K562 (cell line): ENCODE measurements around the gene FAM120AOS. TPM values are rescaled to one million over a fixed set of nuclear protein-coding genes. Genes with fewer than 3 reads are reported as not detected.

Experiments used
- ATAC-seq: fragments of 200-7000 bp; cut with Tn5 transposase; 3 replicates; pipeline ENCODE4 v1.9.1; 2020; ENCODE audit warnings: moderate library complexity
- BruUV-seq: library from RNA; stranded (reverse); fragments of 400-500 nt; replicated peaks from 2 replicates; lab custom pipeline; 2021; lab: Mats Ljungman, UMichigan
- CTCF ChIA-PET: fragments of 300-600 bp; formaldehyde crosslinking; extraction: SDS; loops from one replicate; lab custom pipeline; 2021; ENCODE audit warnings: low intra/inter-chr PET ratio; lab: Yijun Ruan, JAX
- POLR2A ChIA-PET: fragments of 300-600, 350-650 bp; sonication (Branson Sonifier 250); formaldehyde crosslinking; extraction: SDS; loops from one replicate; lab custom pipeline; 2021; ENCODE audit warnings: antibody characterized with exemption, inconsistent platforms; lab: Yijun Ruan, JAX
- DNase-seq, 4 experiments: peaks; one replicate each; pipeline versions ENCODE4 v3.0.0 to v3.0.0-alpha.2; 2011 to 2018; ENCODE audit warnings: low spot score in 3 of 4, mixed read lengths in 3 of 4; ENCODE audit errors: extremely low read depth in 1 of 4
- FAIRE-seq: peaks from 2 replicates; lab custom pipeline; 2011; peaks lifted over from hg19 to GRCh38; lab: Jason Lieb, UNC
- H2AFZ ChIP-seq: 2 replicates; pipeline ENCODE4 v1.6.0; 2011; ENCODE audit warnings: low read depth, low read length, control low read depth, inconsistent platforms
- H3K27ac ChIP-seq: fragments of 200-600 bp; 3 replicates; pipeline ENCODE4 v1.8.0; 2011; ENCODE audit warnings: low read depth, mild to moderate bottlenecking, control low read depth, inconsistent platforms, low read length, moderate library complexity, mixed read lengths; ENCODE audit errors: extremely low read depth
- H3K27me3 ChIP-seq, 2 experiments: fragments of 300-600 bp in 1 of 2; 2 replicates in 1 of 2; 3 replicates in 1 of 2; pipeline versions ENCODE4 v1.6.0 to v1.8.0; 2011; ENCODE audit warnings: inconsistent platforms in 2 of 2, low read length in 2 of 2, mild to moderate bottlenecking in 1 of 2, mixed read lengths in 1 of 2, moderate library complexity in 1 of 2; ENCODE audit not compliant: control insufficient read depth in 2 of 2, insufficient read depth in 2 of 2
- H3K36me3 ChIP-seq: fragments of 300-600 bp; 3 replicates; pipeline ENCODE4 v1.8.0; 2011; ENCODE audit warnings: mild to moderate bottlenecking, low read length, inconsistent platforms; ENCODE audit not compliant: control insufficient read depth, insufficient read depth
- H3K4me1 ChIP-seq, 2 experiments: fragments of 200-600 bp in 1 of 2; replicated peaks in 1 of 2; 2 replicates in 1 of 2; 3 replicates in 1 of 2; pipeline versions ENCODE4 v1.5.1 to v1.8.0; 2011; ENCODE audit warnings: inconsistent platforms in 2 of 2, low read length in 2 of 2, mild to moderate bottlenecking in 1 of 2, mixed read lengths in 1 of 2, moderate library complexity in 1 of 2; ENCODE audit not compliant: control insufficient read depth in 2 of 2, insufficient read depth in 2 of 2
- H3K4me2 ChIP-seq: 2 replicates; pipeline ENCODE4 v1.6.1; 2011; ENCODE audit warnings: low read length, control low read depth, inconsistent platforms, mixed read lengths; ENCODE audit not compliant: insufficient read depth
- H3K4me3 ChIP-seq: fragments of 200-600 bp; sonication (generic), shearing (Covaris generic); 2 replicates; pipeline ENCODE4 v1.5.1; 2016; ENCODE audit warnings: control low read depth, inconsistent platforms
- H3K79me2 ChIP-seq: fragments of 200-600 bp; 3 replicates; pipeline ENCODE4 v1.8.0; 2011; ENCODE audit warnings: low read length, inconsistent platforms; ENCODE audit not compliant: control insufficient read depth, insufficient read depth
- H3K9ac ChIP-seq, 2 experiments: 2 replicates each; pipeline versions ENCODE4 v1.6.0 to v1.6.1; 2011; ENCODE audit warnings: low read depth in 2 of 2, low read length in 2 of 2, control low read depth in 1 of 2, inconsistent platforms in 1 of 2, mild to moderate bottlenecking in 1 of 2, mixed read lengths in 1 of 2; ENCODE audit not compliant: insufficient read depth in 1 of 2
- H3K9me1 ChIP-seq: one replicate; pipeline ENCODE4 v1.6.0; 2011; ENCODE audit warnings: inconsistent platforms, mild to moderate bottlenecking, low read length, moderate library complexity; ENCODE audit not compliant: control insufficient read depth, insufficient read depth
- H3K9me3 ChIP-seq: replicated peaks from 2 replicates; pipeline ENCODE4 v1.5.1; 2011; ENCODE audit warnings: low read depth, low read length, inconsistent platforms; ENCODE audit not compliant: control insufficient read depth, insufficient read depth
- H4K20me1 ChIP-seq: replicated peaks from 2 replicates; pipeline ENCODE4 v1.6.1; 2011; ENCODE audit warnings: low read length, inconsistent platforms, mixed read lengths; ENCODE audit not compliant: control insufficient read depth, insufficient read depth
- CTCFL ChIP-seq: IDR thresholded peaks from 2 replicates; pipeline ENCODE4 v1.6.1; 2011; ENCODE audit warnings: borderline replicate concordance, low read depth, mild to moderate bottlenecking, moderate library complexity, low read length; ENCODE audit not compliant: insufficient read depth, poor library complexity, severe bottlenecking
- DPF2 ChIP-seq: fragments of 450-650 bp; IDR thresholded peaks from 2 replicates; pipeline ENCODE4 v1.6.1; 2016
- ELF1 ChIP-seq: fragments of 200-800 bp; sonication (Bioruptor generic); IDR thresholded peaks from 2 replicates; pipeline ENCODE4 v1.6.1; 2016; ENCODE audit warnings: missing genetic modification characterization, missing compliant biosample characterization
- ELF4 ChIP-seq: fragments of 450-650 bp; formaldehyde crosslinking; IDR thresholded peaks from 2 replicates; pipeline ENCODE4 v1.4.0; 2022; ENCODE audit warnings: missing genetic modification characterization
- KAT8 ChIP-seq: fragments of 450-650 bp; IDR thresholded peaks from 2 replicates; pipeline ENCODE4 v1.6.1; 2016; ENCODE audit warnings: low read depth, mild to moderate bottlenecking
- MIER1 ChIP-seq: fragments of 450-650 bp; IDR thresholded peaks from 2 replicates; pipeline ENCODE4 v1.6.1; 2016; ENCODE audit warnings: antibody characterized with exemption, mild to moderate bottlenecking, low read depth
- MYBL2 ChIP-seq, 2 experiments: fragments of 450-650 bp in 1 of 2; sonication (generic) in 1 of 2; formaldehyde crosslinking in 1 of 2; IDR thresholded peaks; 2 replicates each; pipeline versions ENCODE4 v1.6.1 to v1.8.1; 2017 to 2022; ENCODE audit warnings: borderline replicate concordance in 1 of 2, inconsistent platforms in 1 of 2, low read depth in 1 of 2, mild to moderate bottlenecking in 1 of 2, missing genetic modification reagents in 1 of 2, moderate library complexity in 1 of 2
- NELFE ChIP-seq: IDR thresholded peaks from 2 replicates; pipeline ENCODE4 v1.6.1; 2011; ENCODE audit warnings: mild to moderate bottlenecking; ENCODE audit not compliant: insufficient read depth, insufficient read length
- RBFOX2 ChIP-seq: fragments of 200-400 bp; formaldehyde crosslinking; IDR thresholded peaks from 2 replicates; pipeline ENCODE4 v1.6.1; 2017; ENCODE audit warnings: low read depth, mild to moderate bottlenecking, low read length, moderate library complexity
- SNAPC5 ChIP-seq: fragments of 250-450 bp; sonication (Bioruptor Pico); IDR thresholded peaks from 2 replicates; pipeline ENCODE4 v1.8.0; 2021; ENCODE audit warnings: moderate library complexity, mild to moderate bottlenecking, inconsistent platforms
- TOE1 ChIP-seq, 2 experiments: fragments of 450-650 bp in 1 of 2; sonication (generic) in 1 of 2; formaldehyde crosslinking in 1 of 2; IDR thresholded peaks; 2 replicates each; pipeline versions ENCODE4 v1.7.1 to v1.8.0; 2016 to 2022; ENCODE audit warnings: borderline replicate concordance in 2 of 2, mild to moderate bottlenecking in 2 of 2, antibody characterized with exemption in 1 of 2, inconsistent platforms in 1 of 2, low read depth in 1 of 2, missing genetic modification reagents in 1 of 2, moderate library complexity in 1 of 2
- XRCC4 ChIP-seq: IDR thresholded peaks from one replicate; pipeline ENCODE4 v1.6.1; 2011; ENCODE audit not compliant: insufficient read depth, insufficient read length; ENCODE audit errors: extremely low read depth
- ZNF124 ChIP-seq: sonication (generic); formaldehyde crosslinking; IDR thresholded peaks from 2 replicates; pipeline ENCODE4 v1.8.1; 2022; ENCODE audit warnings: missing genetic modification reagents
- WGBS: fragments of 100-300 bp; shearing (Covaris generic); methylation state at CpG from one replicate; pipeline ENCODE4 v1.1.6; 2016; ENCODE audit warnings: low coverage, mixed read lengths; ENCODE audit not compliant: insufficient coverage; ENCODE audit errors: missing lambda C conversion rate; 5-methylcytosine and 5-hydroxymethylcytosine counted together
- in situ Hi-C: fragments of 300-500 bp; cut with MboI; formaldehyde crosslinking; loops from 4 replicates; pipeline ENCODE4 v1.15.0; 2018; ENCODE audit warnings: inconsistent platforms, mixed read lengths
- intact Hi-C: fragments of 100-400 bp; cut with micrococcal nuclease; formaldehyde crosslinking; loops from 2 replicates; pipeline ENCODE4 v1.14.2; 2022
- polyA plus RNA-seq, 8 experiments: library from polyadenylated mRNA; depleted of rRNA in 4 of 8; stranded (reverse) in 5 of 8; unstranded in 3 of 8; fragments of >200 nt; fragmentation: Nextera tagmentation in 2 of 8; fragmentation: Illumina TruSeq in 1 of 8; extraction: Ambion mirVana in 2 of 8; extraction: Trizol in 1 of 8; gene quantifications; 2 replicates each; pipeline versions ENCODE4 v1.2.1 to v1.2.3, GENCODE V29; 2011 to 2014; ENCODE audit warnings: inconsistent platforms in 1 of 8, missing spikeins in 1 of 8
- total RNA-seq, 7 experiments: library from RNA; depleted of rRNA in 6 of 7; stranded (reverse); fragments of >200 nt in 6 of 7; fragmentation: Illumina TruSeq in 2 of 7; extraction: Trizol in 2 of 7; gene quantifications; 2 replicates each; pipeline versions ENCODE4 v1.2.1 to v1.2.3, GENCODE V29; 2011 to 2021; ENCODE audit warnings: low replicate concordance in 1 of 7
- TF ChIP-seq, protein P1 (sequence below): fragments of 250-450 bp; sonication (Bioruptor Pico); IDR thresholded peaks from 2 replicates; pipeline ENCODE4 v1.5.0; 2021
- TF ChIP-seq, protein P2 (sequence below): fragments of 450-650 bp; formaldehyde crosslinking; IDR thresholded peaks from 2 replicates; pipeline ENCODE4 v1.4.0; 2022; ENCODE audit warnings: missing genetic modification characterization
- TF ChIP-seq, protein P3 (sequence below): fragments of 450-650 bp; formaldehyde crosslinking; IDR thresholded peaks from 2 replicates; pipeline ENCODE4 v1.4.0; 2020; ENCODE audit warnings: mild to moderate bottlenecking, moderate library complexity

Gene FAM120AOS
- total and polyA plus RNA-seq, 9 of the 15 experiments (the other 6 are each of a cell fraction or from before 2014, with no cell fraction given), result 18.8 to 53.4 (median 41.4) TPM

- Histone ChIP-seq H3K27ac (no peak overlapping the region), H3K79me2 (no peaks in the 10 kb centered on the region), H3K4me1 (peaks cover 0 to 8% of the 10 kb centered on the region in 2 experiments; a peak in 1 of 5 replicates), H3K4me3 (no peak overlapping the region), H4K20me1 (no peaks in the 10 kb centered on the region), H3K9me1 (no peaks in the 10 kb centered on the region), H3K4me2 (no peak overlapping the region), H3K9me3 (no peaks in the 10 kb centered on the region), H3K36me3 (no peaks in the 10 kb centered on the region), H2AFZ (no peak overlapping the region), H3K27me3 (no peaks in the 10 kb centered on the region), H3K9ac (no peak overlapping the region)
- WGBS, result 0% methylated on average over 1 of the region's 1 CpG
- in situ Hi-C loops, result no loop called here
- no TSS peak for BruUV-seq
- ChIA-PET CTCF (no interaction called here), POLR2A (no interaction called here)
- no peak for DNase-seq
- FAIRE-seq, result no peak
- intact Hi-C loops, result no loop called here
- ATAC-seq, result no peak
- TF ChIP-seq CTCFL (no peak), KAT8 (no peak), ELF4 (CRISPR knock-in tag) (no peak), MYBL2 (IDR thresholded peaks at IDR 0.05; ENCODE audit: low read depth) (no peak), MYBL2 (CRISPR knock-in tag; IDR thresholded peaks at IDR 0.05; ENCODE audit: borderline replicate concordance) (no peak), TOE1 (IDR thresholded peaks at IDR 0.05; ENCODE audit: borderline replicate concordance) (no peak), TOE1 (CRISPR knock-in tag; IDR thresholded peaks at IDR 0.05; ENCODE audit: borderline replicate concordance, low read depth) (no peak), XRCC4 (no peak), ELF1 (tag) (no peak), RBFOX2 (no peak), MIER1 (no peak), SNAPC5 (CRISPR knock-in tag) (no peak), ZNF124 (no peak), NELFE (no peak), DPF2 (no peak)
- TF ChIP-seq, protein P1, sequence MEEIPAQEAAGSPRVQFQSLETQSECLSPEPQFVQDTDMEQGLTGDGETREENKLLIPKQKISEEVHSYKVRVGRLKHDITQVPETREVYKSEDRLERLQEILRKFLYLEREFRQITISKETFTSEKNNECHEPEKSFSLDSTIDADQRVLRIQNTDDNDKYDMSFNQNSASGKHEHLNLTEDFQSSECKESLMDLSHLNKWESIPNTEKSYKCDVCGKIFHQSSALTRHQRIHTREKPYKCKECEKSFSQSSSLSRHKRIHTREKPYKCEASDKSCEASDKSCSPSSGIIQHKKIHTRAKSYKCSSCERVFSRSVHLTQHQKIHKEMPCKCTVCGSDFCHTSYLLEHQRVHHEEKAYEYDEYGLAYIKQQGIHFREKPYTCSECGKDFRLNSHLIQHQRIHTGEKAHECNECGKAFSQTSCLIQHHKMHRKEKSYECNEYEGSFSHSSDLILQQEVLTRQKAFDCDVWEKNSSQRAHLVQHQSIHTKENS (CRISPR knock-in tag), result no peak
- TF ChIP-seq, protein P2, sequence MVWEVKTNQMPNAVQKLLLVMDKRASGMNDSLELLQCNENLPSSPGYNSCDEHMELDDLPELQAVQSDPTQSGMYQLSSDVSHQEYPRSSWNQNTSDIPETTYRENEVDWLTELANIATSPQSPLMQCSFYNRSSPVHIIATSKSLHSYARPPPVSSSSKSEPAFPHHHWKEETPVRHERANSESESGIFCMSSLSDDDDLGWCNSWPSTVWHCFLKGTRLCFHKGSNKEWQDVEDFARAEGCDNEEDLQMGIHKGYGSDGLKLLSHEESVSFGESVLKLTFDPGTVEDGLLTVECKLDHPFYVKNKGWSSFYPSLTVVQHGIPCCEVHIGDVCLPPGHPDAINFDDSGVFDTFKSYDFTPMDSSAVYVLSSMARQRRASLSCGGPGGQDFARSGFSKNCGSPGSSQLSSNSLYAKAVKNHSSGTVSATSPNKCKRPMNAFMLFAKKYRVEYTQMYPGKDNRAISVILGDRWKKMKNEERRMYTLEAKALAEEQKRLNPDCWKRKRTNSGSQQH, result no peak
- TF ChIP-seq, protein P3, sequence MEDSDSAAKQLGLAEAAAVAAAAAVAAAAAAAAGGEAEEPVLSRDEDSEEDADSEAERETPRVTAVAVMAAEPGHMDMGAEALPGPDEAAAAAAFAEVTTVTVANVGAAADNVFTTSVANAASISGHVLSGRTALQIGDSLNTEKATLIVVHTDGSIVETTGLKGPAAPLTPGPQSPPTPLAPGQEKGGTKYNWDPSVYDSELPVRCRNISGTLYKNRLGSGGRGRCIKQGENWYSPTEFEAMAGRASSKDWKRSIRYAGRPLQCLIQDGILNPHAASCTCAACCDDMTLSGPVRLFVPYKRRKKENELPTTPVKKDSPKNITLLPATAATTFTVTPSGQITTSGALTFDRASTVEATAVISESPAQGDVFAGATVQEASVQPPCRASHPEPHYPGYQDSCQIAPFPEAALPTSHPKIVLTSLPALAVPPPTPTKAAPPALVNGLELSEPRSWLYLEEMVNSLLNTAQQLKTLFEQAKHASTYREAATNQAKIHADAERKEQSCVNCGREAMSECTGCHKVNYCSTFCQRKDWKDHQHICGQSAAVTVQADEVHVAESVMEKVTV, result no peak
These were observed 20.4 kb downstream of the FAM120AOS start for GRCh38 chr9:93432964-93433363.
